ENCODE measurements around the gene FAM151A.
A peak's percentile ranks its signal among the peaks of the same experiment; 100 is the strongest.

FAM151A gene

GRCh38 chr1:54575161-54575560 lies 48.2 kb downstream of the FAM151A start:
- no peaks in the 10 kb centered on the region for H3K27me3 ChIP-seq (ENCODE audit: insufficient read depth, low read length)

DNA sequence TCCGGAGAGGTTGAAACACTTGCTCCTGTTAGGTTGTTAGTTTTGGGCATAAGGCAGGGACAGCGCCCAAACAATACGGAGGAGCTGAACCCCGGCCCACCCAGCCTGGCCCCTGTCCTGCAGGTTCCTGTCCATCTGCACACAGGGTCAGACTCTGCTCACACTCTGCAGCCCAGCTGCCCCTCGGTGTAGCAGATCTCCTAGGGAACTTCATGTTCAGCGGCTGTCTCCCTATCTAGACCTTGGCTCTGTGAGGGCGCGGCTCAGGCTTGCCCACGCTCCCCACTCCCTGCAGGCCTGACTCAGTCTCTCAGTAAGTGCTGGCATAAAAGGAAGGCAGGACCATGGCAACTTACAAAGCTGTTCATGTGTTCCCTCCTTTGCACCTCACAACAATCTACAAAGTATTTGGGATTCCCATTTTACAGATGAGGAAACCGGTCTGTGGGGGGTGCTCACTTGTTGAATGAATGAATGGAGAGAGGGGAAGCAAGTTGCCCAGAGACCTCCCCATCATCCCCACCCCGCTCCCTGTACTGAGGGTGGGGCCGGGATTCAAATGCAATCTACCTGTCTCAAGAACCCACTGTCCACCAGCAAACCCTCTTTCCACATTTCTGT lies 49.1 kb downstream of the FAM151A start:
- H2AFZ ChIP-seq (ENCODE audit: low read depth, low read length), result no peak overlapping the region
- no peaks in the 10 kb centered on the region for H3K36me3 ChIP-seq (ENCODE audit: insufficient read depth, low read length)
- H3K27me3 ChIP-seq (ENCODE audit: insufficient read depth, low read length), result no peaks in the 10 kb centered on the region
- H3K9me3 ChIP-seq (ENCODE audit: low read length), result no peaks in the 10 kb centered on the region
- no peak overlapping the region for H3K4me3 ChIP-seq (ENCODE audit: low read length)
- H3K4me1 ChIP-seq (ENCODE audit: insufficient read depth, low read length), result peaks cover 15% of the 10 kb centered on the region

More at GRCh38 chr1:54575161-54575560, 48.2 kb downstream of the FAM151A start:
- H2AFZ ChIP-seq (ENCODE audit: low read depth, low read length), result no peak overlapping the region
- H3K4me3 ChIP-seq (ENCODE audit: low read length), result no peak overlapping the region
- H3K36me3 ChIP-seq (ENCODE audit: insufficient read depth, low read length), result no peaks in the 10 kb centered on the region
- no peaks in the 10 kb centered on the region for H3K9me3 ChIP-seq (ENCODE audit: low read length)
- peaks cover 15% of the 10 kb centered on the region for H3K4me1 ChIP-seq (ENCODE audit: insufficient read depth, low read length)

- H3K27me3 ChIP-seq (ENCODE audit: insufficient read depth, low read length), result no peaks in the 10 kb centered on the region
- H3K36me3 ChIP-seq (ENCODE audit: insufficient read depth, low read length), result no peaks in the 10 kb centered on the region
- no peaks in the 10 kb centered on the region for H3K9me3 ChIP-seq (ENCODE audit: low read length)
- peaks cover 15% of the 10 kb centered on the region for H3K4me1 ChIP-seq (ENCODE audit: insufficient read depth, low read length)
- no peak overlapping the region for H2AFZ ChIP-seq (ENCODE audit: low read depth, low read length)
- no peak overlapping the region for H3K4me3 ChIP-seq (ENCODE audit: low read length)
These were observed 50.8 kb downstream of the FAM151A start for GRCh38 chr1:54572542-54572850.

DNA sequence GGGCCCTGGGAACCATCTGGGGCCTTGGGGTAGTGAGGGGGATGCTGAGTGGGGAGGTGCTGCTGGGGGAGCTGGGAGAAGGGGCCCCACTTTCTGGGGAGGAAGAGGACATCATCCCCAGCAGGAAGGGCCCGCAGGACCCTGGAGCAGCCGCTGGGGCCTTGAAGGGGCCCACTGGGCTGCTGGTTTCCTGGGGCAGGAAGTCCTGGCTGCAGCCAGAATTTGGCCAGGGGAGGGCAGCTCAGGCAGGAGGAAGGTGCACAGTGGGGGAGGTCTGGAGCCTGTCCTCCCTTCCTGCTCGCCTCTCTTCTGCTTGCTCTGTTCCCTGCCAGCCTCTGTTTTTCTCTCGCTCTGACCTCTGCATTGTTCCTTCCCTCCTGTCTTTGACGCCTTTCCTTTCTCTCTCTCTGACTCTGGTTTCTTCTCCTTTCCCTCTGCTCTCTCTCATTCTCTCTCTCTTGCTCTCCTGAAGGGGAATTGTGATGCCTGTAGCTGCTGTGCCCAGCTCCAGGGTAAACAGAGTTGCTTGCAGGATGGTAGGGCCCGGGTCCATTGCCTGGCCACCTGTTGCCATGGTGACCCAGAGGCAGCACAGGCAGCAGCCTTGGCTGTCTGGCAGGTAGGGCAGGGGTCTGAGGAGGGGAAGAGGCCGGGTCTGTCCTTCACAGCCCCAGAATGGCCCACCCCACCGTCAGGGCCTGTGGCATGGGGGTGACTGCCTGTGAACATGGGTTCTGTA lies 51.4 kb downstream of the FAM151A start:
- H3K4me3 ChIP-seq (ENCODE audit: low read length), result peak overlapping the region; percentile 6
- no peaks in the 10 kb centered on the region for H3K9me3 ChIP-seq (ENCODE audit: low read length)
- no peaks in the 10 kb centered on the region for H3K36me3 ChIP-seq (ENCODE audit: insufficient read depth, low read length)
- H2AFZ ChIP-seq (ENCODE audit: low read depth, low read length), result no peak overlapping the region
- no peaks in the 10 kb centered on the region for H3K27me3 ChIP-seq (ENCODE audit: insufficient read depth, low read length)
- H3K4me1 ChIP-seq (ENCODE audit: insufficient read depth, low read length), result peaks cover 15% of the 10 kb centered on the region

DNA sequence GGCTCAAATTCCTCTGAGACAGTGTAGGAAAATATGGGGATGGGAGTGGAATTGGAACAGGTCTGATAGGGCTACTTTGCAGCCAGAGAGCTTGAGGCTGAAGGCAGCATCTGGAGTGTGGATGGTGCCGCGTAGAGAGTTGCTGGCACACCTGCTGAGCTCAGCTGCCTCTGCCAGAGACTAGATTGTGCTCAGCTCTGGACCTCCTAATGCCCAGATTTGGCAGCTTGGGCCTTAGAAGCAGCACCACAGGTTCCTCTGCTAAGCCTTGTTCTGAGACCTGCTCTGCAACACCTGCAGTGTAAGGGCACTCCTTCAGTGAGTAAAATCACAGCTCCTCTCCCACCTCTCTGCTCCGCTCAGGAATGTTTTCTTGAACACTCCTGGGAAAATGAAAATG lies 52.0 kb downstream of the FAM151A start:
- Histone ChIP-seq H3K4me1 (ENCODE audit: insufficient read depth, low read length) (peaks cover 15% of the 10 kb centered on the region), H3K36me3 (ENCODE audit: insufficient read depth, low read length) (no peaks in the 10 kb centered on the region), H3K27me3 (ENCODE audit: insufficient read depth, low read length) (peaks cover 2% of the 10 kb centered on the region), H3K9me3 (ENCODE audit: low read length) (no peaks in the 10 kb centered on the region), H2AFZ (ENCODE audit: low read depth, low read length) (no peak overlapping the region), H3K4me3 (ENCODE audit: low read length) (no peak overlapping the region)

DNA sequence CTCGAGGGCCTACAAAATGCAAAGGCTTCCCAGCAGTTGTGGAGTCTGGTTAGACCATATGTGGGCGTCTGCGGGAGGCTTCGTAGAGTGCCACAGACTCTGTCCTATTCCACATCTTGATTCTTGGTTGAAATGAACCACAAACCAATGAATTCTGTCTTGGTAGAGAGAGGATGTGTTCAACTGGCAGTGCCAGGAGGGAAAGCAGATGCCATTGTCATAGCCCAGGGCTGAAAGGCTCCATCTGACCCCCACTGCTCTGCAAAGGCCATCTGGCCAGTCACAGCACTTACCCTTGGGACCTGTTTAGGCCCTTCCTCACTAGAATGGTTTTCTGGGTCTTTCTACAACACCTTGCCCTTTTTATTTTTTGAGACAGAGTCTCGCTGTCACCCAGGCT lies 53.2 kb downstream of the FAM151A start:
- H3K9me3 ChIP-seq (ENCODE audit: low read length), result no peaks in the 10 kb centered on the region
- H2AFZ ChIP-seq (ENCODE audit: low read depth, low read length), result no peak overlapping the region
- peaks cover 15% of the 10 kb centered on the region for H3K4me1 ChIP-seq (ENCODE audit: insufficient read depth, low read length)
- no peak overlapping the region for H3K4me3 ChIP-seq (ENCODE audit: low read length)
- H3K36me3 ChIP-seq (ENCODE audit: insufficient read depth, low read length), result no peaks in the 10 kb centered on the region
- peaks cover 2% of the 10 kb centered on the region for H3K27me3 ChIP-seq (ENCODE audit: insufficient read depth, low read length)

GRCh38 chr1:54569339-54569738 lies 54.0 kb downstream of the FAM151A start:
- Histone ChIP-seq H3K27me3 (ENCODE audit: insufficient read depth, low read length) (peaks cover 2% of the 10 kb centered on the region), H2AFZ (ENCODE audit: low read depth, low read length) (no peak overlapping the region), H3K36me3 (ENCODE audit: insufficient read depth, low read length) (no peaks in the 10 kb centered on the region), H3K9me3 (ENCODE audit: low read length) (no peaks in the 10 kb centered on the region), H3K4me1 (ENCODE audit: insufficient read depth, low read length) (peaks cover 15% of the 10 kb centered on the region), H3K4me3 (ENCODE audit: low read length) (no peak overlapping the region)

DNA sequence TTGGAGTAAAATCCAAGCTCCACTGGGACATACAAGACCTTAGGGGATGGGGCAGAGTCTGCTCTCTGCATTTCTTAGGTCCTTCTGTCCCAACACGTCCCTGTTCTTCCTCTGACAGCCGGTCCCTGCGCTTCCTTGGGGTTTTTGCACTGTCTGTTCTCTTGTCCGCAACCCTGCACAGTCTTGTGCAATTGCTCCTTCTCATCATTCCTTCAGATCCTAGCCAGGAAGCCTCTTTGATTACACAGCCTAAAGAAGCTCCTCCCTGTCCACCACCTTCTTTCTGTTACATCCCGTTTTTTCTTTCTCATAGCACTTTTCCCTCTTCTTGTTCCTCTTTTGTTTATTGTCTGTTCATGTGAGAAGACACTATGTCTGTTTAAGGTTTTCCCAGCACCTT lies 55.4 kb downstream of the FAM151A start:
- H3K4me1 ChIP-seq (ENCODE audit: insufficient read depth, low read length), result peaks cover 15% of the 10 kb centered on the region
- peaks cover 2% of the 10 kb centered on the region for H3K27me3 ChIP-seq (ENCODE audit: insufficient read depth, low read length)
- H3K9me3 ChIP-seq (ENCODE audit: low read length), result no peaks in the 10 kb centered on the region
- no peak overlapping the region for H2AFZ ChIP-seq (ENCODE audit: low read depth, low read length)
- H3K36me3 ChIP-seq (ENCODE audit: insufficient read depth, low read length), result no peaks in the 10 kb centered on the region
- no peak overlapping the region for H3K4me3 ChIP-seq (ENCODE audit: low read length)

DNA sequence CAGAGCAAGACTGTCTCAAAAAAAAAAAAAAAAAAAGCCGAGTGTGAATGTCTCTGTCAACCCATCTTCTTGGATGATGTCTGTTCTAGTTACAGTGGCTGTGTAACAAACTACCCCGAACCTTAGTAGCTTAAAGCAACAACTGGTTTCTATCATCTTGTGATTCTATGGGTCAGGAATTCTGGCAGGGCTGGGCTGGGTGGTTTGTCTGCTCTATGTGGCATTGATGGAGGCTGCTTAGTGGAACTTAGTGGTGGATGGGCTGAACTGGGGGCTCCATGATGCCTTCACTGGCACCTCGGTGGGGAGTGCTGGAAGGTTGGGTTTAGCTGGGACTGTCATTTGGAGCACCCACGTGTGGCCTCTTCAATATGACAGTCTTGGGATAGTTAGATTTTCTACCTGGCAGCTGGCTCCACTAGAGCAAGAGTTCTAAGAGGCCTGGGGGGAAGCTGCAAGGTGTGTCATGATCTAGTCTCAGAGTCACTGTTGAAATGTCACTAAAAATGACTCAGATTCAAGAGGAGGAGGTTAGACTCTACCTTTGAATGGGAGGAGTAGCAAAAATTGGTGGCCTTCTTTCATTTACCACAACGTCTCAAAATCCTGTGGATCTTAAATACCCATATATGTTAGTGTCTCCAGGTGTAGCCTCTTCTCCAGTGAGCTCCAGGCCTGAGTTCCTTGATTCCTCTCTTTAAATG lies 56.7 kb downstream of the FAM151A start:
- Histone ChIP-seq H3K9me3 (ENCODE audit: low read length) (no peaks in the 10 kb centered on the region), H3K4me1 (ENCODE audit: insufficient read depth, low read length) (peaks cover 4% of the 10 kb centered on the region), H3K4me3 (ENCODE audit: low read length) (no peak overlapping the region), H2AFZ (ENCODE audit: low read depth, low read length) (no peak overlapping the region), H3K36me3 (ENCODE audit: insufficient read depth, low read length) (no peaks in the 10 kb centered on the region), H3K27me3 (ENCODE audit: insufficient read depth, low read length) (peaks cover 2% of the 10 kb centered on the region)

DNA sequence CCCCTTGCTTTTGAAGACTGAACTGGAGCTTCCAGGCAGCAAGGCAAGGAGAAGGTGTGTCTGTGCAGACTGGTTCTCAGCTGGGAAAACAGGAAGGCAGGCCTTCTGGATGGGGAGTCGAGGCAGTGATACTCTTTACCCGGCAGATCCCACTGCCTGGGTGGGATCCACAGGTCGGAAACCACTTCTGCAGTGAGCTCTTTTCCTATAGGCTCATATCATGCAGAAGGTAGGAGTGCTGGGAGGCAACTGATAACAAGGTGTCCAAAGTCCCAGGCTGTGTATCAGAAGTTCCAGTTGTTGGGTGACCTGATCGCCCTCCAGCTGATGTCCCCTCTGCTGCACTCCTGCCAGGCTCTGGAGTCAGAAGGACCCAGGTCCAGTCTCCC lies 58.2 kb downstream of the FAM151A start:
- Histone ChIP-seq H2AFZ (ENCODE audit: low read depth, low read length) (no peak overlapping the region), H3K36me3 (ENCODE audit: insufficient read depth, low read length) (no peaks in the 10 kb centered on the region), H3K4me3 (ENCODE audit: low read length) (no peak overlapping the region), H3K4me1 (ENCODE audit: insufficient read depth, low read length) (no peaks in the 10 kb centered on the region), H3K9me3 (ENCODE audit: low read length) (no peaks in the 10 kb centered on the region), H3K27me3 (ENCODE audit: insufficient read depth, low read length) (peaks cover 2% of the 10 kb centered on the region)

DNA sequence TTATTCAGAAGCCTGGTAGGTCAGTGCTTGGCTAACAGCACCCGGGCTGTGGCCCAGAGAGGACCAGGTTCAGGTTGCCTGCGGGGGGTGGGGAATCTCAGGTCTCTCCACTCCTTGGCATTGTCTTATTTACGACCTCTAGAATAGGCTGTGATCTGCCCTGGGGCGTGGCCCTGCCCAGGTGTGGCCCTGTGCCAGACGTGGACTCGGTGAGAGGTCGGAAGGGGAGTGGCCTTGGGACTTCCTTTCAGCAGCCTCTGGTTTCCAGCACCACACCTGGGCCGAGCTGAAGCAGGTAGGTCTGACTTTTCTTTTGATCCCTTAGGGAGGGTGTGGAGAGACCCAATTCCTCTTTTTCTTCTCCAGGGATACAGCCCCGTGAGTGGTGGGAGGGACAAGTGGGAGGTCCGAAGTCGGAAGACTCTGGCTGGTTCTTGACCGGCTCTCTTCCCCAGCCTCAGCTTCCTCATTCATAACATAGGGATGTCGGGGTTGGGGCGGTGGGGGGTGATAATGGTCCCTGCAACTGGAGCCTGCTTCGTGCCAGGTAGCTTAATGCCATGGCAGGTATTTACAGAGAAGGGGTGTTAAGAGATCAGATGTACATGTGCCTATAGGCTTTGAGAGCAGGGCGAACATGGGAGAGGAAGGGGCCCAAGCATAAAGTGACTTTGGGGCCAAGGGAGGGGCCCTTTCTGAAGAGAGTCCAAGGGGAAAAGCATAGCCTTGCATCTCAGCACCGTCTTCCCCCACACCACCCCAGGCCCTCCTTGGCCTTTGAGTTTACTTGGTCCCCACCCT lies 58.8 kb downstream of the FAM151A start:
- Histone ChIP-seq H2AFZ (ENCODE audit: low read depth, low read length) (no peak overlapping the region), H3K4me3 (ENCODE audit: low read length) (no peak overlapping the region)

GRCh38 chr1:54559771-54560231 lies 63.5 kb downstream of the FAM151A start:
- H2AFZ ChIP-seq (ENCODE audit: low read depth, low read length), result no peak overlapping the region
- no peaks in the 10 kb centered on the region for H3K36me3 ChIP-seq (ENCODE audit: insufficient read depth, low read length)
- no peaks in the 10 kb centered on the region for H3K27me3 ChIP-seq (ENCODE audit: insufficient read depth, low read length)
- H3K4me3 ChIP-seq (ENCODE audit: low read length), result no peak overlapping the region
- no peaks in the 10 kb centered on the region for H3K9me3 ChIP-seq (ENCODE audit: low read length)
- no peaks in the 10 kb centered on the region for H3K4me1 ChIP-seq (ENCODE audit: insufficient read depth, low read length)

More for the DNA sequence above, 58.8 kb downstream of the FAM151A start:
- no peaks in the 10 kb centered on the region for H3K36me3 ChIP-seq (ENCODE audit: insufficient read depth, low read length)
- H3K4me1 ChIP-seq (ENCODE audit: insufficient read depth, low read length), result no peaks in the 10 kb centered on the region
- H3K9me3 ChIP-seq (ENCODE audit: low read length), result no peaks in the 10 kb centered on the region
- H3K27me3 ChIP-seq (ENCODE audit: insufficient read depth, low read length), result peaks cover 2% of the 10 kb centered on the region
